Nephron (organoid): ENCODE results near the gene KCNMA1.

Experiments
- H3K27ac Mint-ChIP-seq, 3 experiments: 2 replicates each; pipeline ENCODE4 v1.8.0; 2020; ENCODE audit warnings: mixed read lengths in 3 of 3, mild to moderate bottlenecking in 2 of 3, moderate library complexity in 1 of 3
- H3K27me3 Mint-ChIP-seq: 2 replicates; pipeline ENCODE4 v1.8.0; 2021; ENCODE audit warnings: low read depth, mild to moderate bottlenecking, moderate library complexity, mixed read lengths
- H3K36me3 Mint-ChIP-seq: 2 replicates; pipeline ENCODE4 v1.8.0; 2020; ENCODE audit warnings: low read depth, mixed read lengths
- H3K4me1 Mint-ChIP-seq: 2 replicates; pipeline ENCODE4 v1.8.0; 2020; ENCODE audit warnings: mixed read lengths
- H3K4me3 Mint-ChIP-seq, 3 experiments: 2 replicates each; pipeline ENCODE4 v1.8.0; 2020; ENCODE audit warnings: mild to moderate bottlenecking in 3 of 3, mixed read lengths in 3 of 3, moderate library complexity in 2 of 3
- H3K9me3 Mint-ChIP-seq: 2 replicates; pipeline ENCODE4 v1.8.0; 2020; ENCODE audit warnings: mixed read lengths
- CTCF ChIP-seq, 3 experiments: fragments of 200-600 bp; sonication (generic); IDR thresholded peaks; one replicate each; pipeline ENCODE4 v1.5.0; 2021; ENCODE audit warnings: antibody characterized with exemption in 3 of 3; ENCODE audit not compliant: unreplicated experiment in 3 of 3

The KCNMA1 gene

GRCh38 chr10:77467422-77467963, 170.1 kb downstream of the KCNMA1 start:
- Mint-ChIP-seq H3K9me3 (no peaks in the 10 kb centered on the region), H3K27ac (no peak overlapping the region), H3K27me3 (no peaks in the 10 kb centered on the region), H3K36me3 (no peaks in the 10 kb centered on the region), H3K4me3 (no peak overlapping the region), H3K4me1 (peaks cover 6% of the 10 kb centered on the region)
- no peak for TF ChIP-seq CTCF (IDR thresholded peaks at IDR 0.05; ENCODE audit: unreplicated experiment in 3 of 3)

- Mint-ChIP-seq H3K27me3 (peaks cover 4% of the 10 kb centered on the region), H3K9me3 (no peaks in the 10 kb centered on the region), H3K27ac (no peak overlapping the region), H3K4me1 (peaks cover 6% of the 10 kb centered on the region), H3K4me3 (no peak overlapping the region), H3K36me3 (no peaks in the 10 kb centered on the region)
- TF ChIP-seq CTCF (IDR thresholded peaks at IDR 0.05; ENCODE audit: unreplicated experiment in 3 of 3), result no peak
Observed at GRCh38 chr10:77463967-77464745, 173.5 kb downstream of the KCNMA1 start.

GRCh38 chr10:77463499-77463898, 174.1 kb downstream of the KCNMA1 start:
- H3K4me3 Mint-ChIP-seq, result no peak overlapping the region
- no peaks in the 10 kb centered on the region for H3K36me3 Mint-ChIP-seq
- no peaks in the 10 kb centered on the region for H3K9me3 Mint-ChIP-seq
- peaks cover 4% of the 10 kb centered on the region for H3K27me3 Mint-ChIP-seq
- peaks cover 6% of the 10 kb centered on the region for H3K4me1 Mint-ChIP-seq
- H3K27ac Mint-ChIP-seq, result no peak overlapping the region
- TF ChIP-seq CTCF (IDR thresholded peaks at IDR 0.05; ENCODE audit: unreplicated experiment in 3 of 3), result no peak

- no peak for TF ChIP-seq CTCF (IDR thresholded peaks at IDR 0.05; ENCODE audit: unreplicated experiment in 3 of 3)
- H3K9me3 Mint-ChIP-seq, result no peaks in the 10 kb centered on the region
- H3K27me3 Mint-ChIP-seq, result peaks cover 6% of the 10 kb centered on the region
- H3K27ac Mint-ChIP-seq, result no peak overlapping the region
- H3K36me3 Mint-ChIP-seq, result no peaks in the 10 kb centered on the region
- peaks cover 6% of the 10 kb centered on the region for H3K4me1 Mint-ChIP-seq
- no peak overlapping the region for H3K4me3 Mint-ChIP-seq
Observed at GRCh38 chr10:77461636-77462296, 175.8 kb downstream of the KCNMA1 start.

GRCh38 chr10:77459905-77460304, 177.7 kb downstream of the KCNMA1 start:
- Mint-ChIP-seq H3K4me3 (no peak overlapping the region), H3K27me3 (peaks cover 13% of the 10 kb centered on the region), H3K4me1 (peaks cover 12% of the 10 kb centered on the region), H3K9me3 (no peaks in the 10 kb centered on the region), H3K27ac (no peak overlapping the region), H3K36me3 (no peaks in the 10 kb centered on the region)
- TF ChIP-seq CTCF (IDR thresholded peaks at IDR 0.05; ENCODE audit: unreplicated experiment in 3 of 3), result no peak
